Omental fat pad (tissue), 4 donors: ENCODE measurements around the gene CYGB. TPM values are rescaled to one million over a fixed set of nuclear protein-coding genes. Genes with fewer than 3 reads are reported as not detected.

Experiments
- ATAC-seq: fragments of 150-250 bp; one replicate; pipeline ENCODE4 v1.9.1; 2016; ENCODE audit warnings: mild to moderate bottlenecking, moderate library complexity; ENCODE audit not compliant: low FRiP score
- DNase-seq: peaks from one replicate; pipeline ENCODE4 v3.0.0-alpha.2; 2019; ENCODE audit warnings: low spot score
- CTCF ChIP-seq, 3 donors: fragments of 450-650 bp; IDR thresholded peaks; one replicate each; pipeline ENCODE4 v1.5.1; 2016 to 2017; ENCODE audit warnings: antibody characterized with exemption in 3 of 3, mild to moderate bottlenecking in 3 of 3, moderate library complexity in 2 of 3
- total RNA-seq, 4 donors: library from RNA; depleted of rRNA; stranded (reverse); fragments of >200 nt; gene quantifications; one replicate each; pipeline ENCODE4 v1.1.0, GENCODE V29; 2016

Gene CYGB
- total RNA-seq, 4 donors from 2014 or later, result 18.9 to 46.2 (median 35.2) TPM

GRCh38 chr17:76541739-76542454 lies 4.4 kb upstream of the CYGB start:
- TF ChIP-seq CTCF (IDR thresholded peaks at IDR 0.05), result no peak

GRCh38 chr17:76540381-76541300 lies 3.1 kb upstream of the CYGB start:
- DNase-seq, result peak; percentile 73
- no peak for TF ChIP-seq CTCF (IDR thresholded peaks at IDR 0.05)
- peak; percentile 94 for ATAC-seq

More at GRCh38 chr17:76541739-76542454, 4.4 kb upstream of the CYGB start:
- no peak for ATAC-seq
- no peak for DNase-seq

- no peak for TF ChIP-seq CTCF (IDR thresholded peaks at IDR 0.05)
- DNase-seq (no peak), ATAC-seq (no peak)
These were observed 2.2 kb upstream of the CYGB start, which contains the start of gene PRCD for GRCh38 chr17:76539631-76540271. Gene PRCD (plus strand): TSS chr17:76540044. CDS start chr17:76540142, 98 bp downstream.

- no peak for TF ChIP-seq CTCF (IDR thresholded peaks at IDR 0.05)
- ATAC-seq (no peak), DNase-seq (no peak)
These were observed 1.5 kb upstream of the CYGB start for GRCh38 chr17:76538941-76539570.

- DNase-seq, result no peak
- ATAC-seq, result no peak
These were observed 897 bp upstream of the CYGB start for GRCh38 chr17:76538281-76538931.

More at GRCh38 chr17:76538281-76538931, 897 bp upstream of the CYGB start:
- no peak for TF ChIP-seq CTCF (IDR thresholded peaks at IDR 0.05)
